ENCODE measurements around the gene PKDREJ.

DNA sequence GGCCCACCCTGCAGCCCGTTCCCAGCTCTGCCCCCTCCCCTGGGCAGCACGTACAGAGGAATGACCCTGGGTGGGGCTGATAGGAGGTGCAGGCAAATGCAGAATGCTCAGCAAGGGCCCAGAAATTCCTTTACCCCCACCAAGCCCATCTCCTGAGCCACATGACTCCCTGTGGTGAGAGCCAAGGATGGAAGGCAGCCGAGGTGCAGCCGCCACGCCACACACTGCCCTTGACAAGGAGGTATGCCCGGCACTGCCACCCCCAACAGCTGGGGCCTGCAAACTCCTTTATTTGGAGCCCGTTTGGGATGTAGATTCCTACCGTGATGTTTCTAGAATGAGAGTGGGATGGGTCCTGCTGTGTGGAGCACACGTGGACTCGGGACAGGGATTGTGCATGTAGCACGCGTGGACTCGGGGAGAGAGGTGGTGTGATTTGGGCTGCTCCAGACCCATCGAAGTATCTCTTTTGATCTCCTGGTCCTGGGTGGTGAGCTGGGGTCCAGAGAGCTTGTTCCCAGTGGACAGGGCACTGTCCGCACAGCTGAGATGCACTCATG, 46.5 kb upstream of the PKDREJ start:
- TF ChIP-seq, protein P1, sequence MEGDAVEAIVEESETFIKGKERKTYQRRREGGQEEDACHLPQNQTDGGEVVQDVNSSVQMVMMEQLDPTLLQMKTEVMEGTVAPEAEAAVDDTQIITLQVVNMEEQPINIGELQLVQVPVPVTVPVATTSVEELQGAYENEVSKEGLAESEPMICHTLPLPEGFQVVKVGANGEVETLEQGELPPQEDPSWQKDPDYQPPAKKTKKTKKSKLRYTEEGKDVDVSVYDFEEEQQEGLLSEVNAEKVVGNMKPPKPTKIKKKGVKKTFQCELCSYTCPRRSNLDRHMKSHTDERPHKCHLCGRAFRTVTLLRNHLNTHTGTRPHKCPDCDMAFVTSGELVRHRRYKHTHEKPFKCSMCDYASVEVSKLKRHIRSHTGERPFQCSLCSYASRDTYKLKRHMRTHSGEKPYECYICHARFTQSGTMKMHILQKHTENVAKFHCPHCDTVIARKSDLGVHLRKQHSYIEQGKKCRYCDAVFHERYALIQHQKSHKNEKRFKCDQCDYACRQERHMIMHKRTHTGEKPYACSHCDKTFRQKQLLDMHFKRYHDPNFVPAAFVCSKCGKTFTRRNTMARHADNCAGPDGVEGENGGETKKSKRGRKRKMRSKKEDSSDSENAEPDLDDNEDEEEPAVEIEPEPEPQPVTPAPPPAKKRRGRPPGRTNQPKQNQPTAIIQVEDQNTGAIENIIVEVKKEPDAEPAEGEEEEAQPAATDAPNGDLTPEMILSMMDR (IDR thresholded peaks at IDR 0.05 in 4 of 5, conservative IDR thresholded peaks at IDR 0.05 in 1 of 5): no peak
- no peak for TF ChIP-seq POLR2A (IDR thresholded peaks at IDR 0.05)
